Ovary (tissue), 9 donors: Measurements from ENCODE around the gene DPH7. TPM values are rescaled to one million over a fixed set of nuclear protein-coding genes. Genes with fewer than 3 reads are reported as not detected.

Source experiments
- DNase-seq, 5 donors: peaks; one replicate each; pipeline ENCODE4 v3.0.0-alpha.2; 2019 to 2020
- H3K27ac ChIP-seq, 2 donors: fragments of 200-600 bp; one replicate each; pipeline versions ENCODE4 v1.5.1 to v1.8.0; 2019 to 2022
- H3K27me3 ChIP-seq: fragments of 200-600 bp; one replicate; pipeline ENCODE4 v1.8.0; 2022
- H3K36me3 ChIP-seq: fragments of 200-600 bp; sonication (generic); one replicate; pipeline ENCODE4 v1.5.1; 2019
- H3K4me1 ChIP-seq: one replicate; pipeline ENCODE4 v1.8.1; 2013; ENCODE audit warnings: mild to moderate bottlenecking, moderate library complexity; ENCODE audit not compliant: insufficient read depth
- H3K4me3 ChIP-seq: fragments of 200-600 bp; sonication (generic); one replicate; pipeline ENCODE4 v1.5.1; 2017
- H3K9me3 ChIP-seq, 2 donors: fragments of 200-600 bp in 1 of 2; sonication (generic) in 1 of 2; one replicate each; pipeline versions ENCODE4 v1.5.1 to v1.8.1; 2013 to 2019; ENCODE audit warnings: mild to moderate bottlenecking in 1 of 2, moderate library complexity in 1 of 2
- CTCF ChIP-seq, 3 donors: fragments of 450-650 bp in 2 of 3; fragments of 200-600 bp in 1 of 3; IDR thresholded peaks; one replicate each; pipeline versions ENCODE4 v1.5.1 to v1.8.0; 2016 to 2022; ENCODE audit warnings: antibody characterized with exemption in 3 of 3, mild to moderate bottlenecking in 1 of 3
- EP300 ChIP-seq: sonication (generic); formaldehyde crosslinking; IDR thresholded peaks from one replicate; pipeline ENCODE4 v1.6.1; 2017; ENCODE audit warnings: antibody characterized with exemption
- POLR2A ChIP-seq: fragments of 450-650 bp; IDR thresholded peaks from one replicate; pipeline ENCODE4 v1.6.1; 2017; ENCODE audit warnings: antibody characterized with exemption, mild to moderate bottlenecking, moderate library complexity
- WGBS, 3 donors: extraction: QIAGEN DNeasy Blood & Tissue Kit in 1 of 3; methylation state at CpG; one replicate each; pipeline versions ENCODE4 v1.1.5 to v1.1.7; 2013 to 2017; 5-methylcytosine and 5-hydroxymethylcytosine counted together
- intact Hi-C, 4 donors: fragments of 100-400 bp; cut with DNase I; formaldehyde crosslinking; loops; one replicate each; pipeline versions ENCODE4 v1.11.0 to v1.15.1; 2022 to 2023
- polyA plus RNA-seq, 2 donors: library from polyadenylated mRNA; stranded (reverse); fragments of 200-250 nt in 1 of 2; fragments of 350-450 nt in 1 of 2; fragmentation: Illumina TruSeq in 1 of 2; extraction: RNeasy Lipid Tissue Mini Kit (QIAGEN cat#74804) in 1 of 2; gene quantifications; one replicate each; pipeline ENCODE4 v1.2.3, GENCODE V29; 2013 to 2014
- total RNA-seq, 7 donors: library from RNA; depleted of rRNA in 2 of 7; stranded (reverse); fragments of >200 nt in 2 of 7; fragmentation: NEBNext Ultra II Directional in 3 of 7; extraction: Animal tissue kit (Norgen Biotek cat#: 25700) in 3 of 7; gene quantifications; one replicate each; pipeline versions ENCODE4 v1.1.0 to v1.2.4, GENCODE V29; 2016 to 2023
- donor health status: DM: no; HTN: no; CAD: no; lungs with moderate emphysema.
- donor health status: DM: no; HTN: no; CAD: no.
- donor health status: Bipolar disorder and iron deficiency.
- donor health status: DM: yes; HTN: yes; CAD: no.
- donor health status: DM: no; HTN: no; CAD: no.
- donor health status: DM: yes; HTN: yes; CAD: no.

DPH7 gene
- total and polyA plus RNA-seq, 9 donors: 15.4 to 38.2 (median 33.0) TPM

- H3K27me3 ChIP-seq: no peaks in the 10 kb centered on the region
- no peak overlapping the region for H3K27ac ChIP-seq
- H3K4me3 ChIP-seq: no peak overlapping the region
- intact Hi-C loops: no loop called here
- no peaks in the 10 kb centered on the region for H3K9me3 ChIP-seq
- no peak for TF ChIP-seq CTCF (IDR thresholded peaks at IDR 0.05)
- no peak for TF ChIP-seq POLR2A
- no peak for TF ChIP-seq EP300
- DNase-seq: no peak
- no peaks in the 10 kb centered on the region for H3K36me3 ChIP-seq
- peaks cover 2% of the 10 kb centered on the region for H3K4me1 ChIP-seq
- WGBS, 3 donors: 77 to 80% (median 77%) methylated on average over 8 of the region's 8 CpGs
Measured at GRCh38 chr9:137583957-137584356, 5.2 kb upstream of the DPH7 start.

GRCh38 chr9:137583347-137583746 lies 4.6 kb upstream of the DPH7 start:
- intact Hi-C loops: no loop called here
- H3K36me3 ChIP-seq: no peaks in the 10 kb centered on the region
- no peak overlapping the region for H3K4me3 ChIP-seq

GRCh38 chr9:137582286-137582860 lies 3.6 kb upstream of the DPH7 start:
- H3K9me3 ChIP-seq: no peaks in the 10 kb centered on the region
- peaks cover 4% of the 10 kb centered on the region for H3K4me1 ChIP-seq
- no peak for TF ChIP-seq CTCF (IDR thresholded peaks at IDR 0.05)
- TF ChIP-seq POLR2A: no peak
- no peak for TF ChIP-seq EP300
- H3K36me3 ChIP-seq: no peaks in the 10 kb centered on the region
- intact Hi-C loops: no loop called here
- no peak overlapping the region for H3K27ac ChIP-seq
- WGBS, 3 donors: 73 to 78% (median 77%) methylated on average over 20 of the region's 20 CpGs
- DNase-seq: no peak
- no peak overlapping the region for H3K4me3 ChIP-seq
- H3K27me3 ChIP-seq: no peaks in the 10 kb centered on the region

More at GRCh38 chr9:137583347-137583746, 4.6 kb upstream of the DPH7 start:
- Histone ChIP-seq H3K9me3 (no peaks in the 10 kb centered on the region), H3K27me3 (no peaks in the 10 kb centered on the region), H3K27ac (no peak overlapping the region), H3K4me1 (no peaks in the 10 kb centered on the region)
- no peak for DNase-seq
- no peak for TF ChIP-seq CTCF (IDR thresholded peaks at IDR 0.05)
- WGBS, 3 donors: 64 to 74% (median 65%) methylated on average over 14 of the region's 14 CpGs

- TF ChIP-seq EP300: no peak
- TF ChIP-seq POLR2A: no peak
- TF ChIP-seq CTCF (IDR thresholded peaks at IDR 0.05): no peak
- whole genome bisulfite sequencing, 3 donors: 83 to 88% (median 87%) methylated on average over 19 to 22 of the region's 22 CpGs
- no peaks in the 10 kb centered on the region for H3K27me3 ChIP-seq
- H3K4me1 ChIP-seq: peaks cover 4% of the 10 kb centered on the region
- intact Hi-C loops: no loop called here
- H3K27ac ChIP-seq: no peak overlapping the region
- H3K9me3 ChIP-seq: no peaks in the 10 kb centered on the region
- H3K36me3 ChIP-seq: no peaks in the 10 kb centered on the region
- no peak for DNase-seq
- no peak overlapping the region for H3K4me3 ChIP-seq
Measured at GRCh38 chr9:137581361-137582285, 2.9 kb upstream of the DPH7 start.
